CD4-positive, CD25-positive, alpha-beta regulatory T cell (primary cell): ENCODE data around the gene SERPINB1. TPM values are rescaled to one million over a fixed set of nuclear protein-coding genes. Genes with fewer than 3 reads are reported as not detected.

ENCODE experiments used
- ATAC-seq, 2 donors: fragments of 150-1000 bp; cut with Tn5 transposase; one replicate each; pipeline ENCODE4 v1.10.0; 2021; ENCODE audit warnings: low read depth in 2 of 2, moderate number of reproducible peaks in 2 of 2, moderate library complexity in 1 of 2
- DNase-seq, 3 donors: peaks; one replicate each; pipeline versions ENCODE4 v3.0.0 to v3.0.0-alpha.2; 2012 to 2022; ENCODE audit warnings: mixed read lengths in 1 of 3
- H3K27ac ChIP-seq: one replicate; pipeline ENCODE4 v1.7.0; 2013; ENCODE audit warnings: mild to moderate bottlenecking, low read length; ENCODE audit not compliant: insufficient read depth, poor library complexity, severe bottlenecking
- H3K27me3 ChIP-seq: one replicate; pipeline ENCODE4 v1.7.0; 2013; ENCODE audit warnings: low read length; ENCODE audit not compliant: control insufficient read depth, insufficient read depth
- H3K36me3 ChIP-seq: one replicate; pipeline ENCODE4 v1.7.0; 2013; ENCODE audit warnings: mild to moderate bottlenecking, low read length, moderate library complexity; ENCODE audit not compliant: control insufficient read depth, insufficient read depth
- H3K4me1 ChIP-seq: 2 replicates; pipeline ENCODE4 v1.7.0; 2013; ENCODE audit warnings: mild to moderate bottlenecking, low read length; ENCODE audit not compliant: insufficient read depth, control insufficient read depth, poor library complexity, severe bottlenecking
- H3K4me3 ChIP-seq: one replicate; pipeline ENCODE4 v1.7.0; 2013; ENCODE audit warnings: low read depth, mild to moderate bottlenecking, low read length, moderate library complexity
- H3K9me3 ChIP-seq, 2 experiments: 1 replicate in 1 of 2; 2 replicates in 1 of 2; pipeline ENCODE4 v1.7.0; 2013; ENCODE audit warnings: low read length in 2 of 2, mild to moderate bottlenecking in 1 of 2, moderate library complexity in 1 of 2; ENCODE audit not compliant: control insufficient read depth in 2 of 2
- H3K27ac Mint-ChIP-seq, 3 donors: one replicate each; pipeline ENCODE4 v1.8.0; 2020 to 2022; ENCODE audit warnings: mild to moderate bottlenecking in 3 of 3, mixed read lengths in 3 of 3, moderate library complexity in 2 of 3
- H3K27me3 Mint-ChIP-seq: one replicate; pipeline ENCODE4 v1.8.0; 2022; ENCODE audit warnings: mild to moderate bottlenecking, mixed read lengths
- H3K36me3 Mint-ChIP-seq: one replicate; pipeline ENCODE4 v1.8.0; 2020; ENCODE audit warnings: mixed read lengths
- H3K4me1 Mint-ChIP-seq, 4 donors: one replicate each; pipeline ENCODE4 v1.8.0; 2020 to 2022; ENCODE audit warnings: mixed read lengths in 4 of 4, mild to moderate bottlenecking in 1 of 4
- H3K4me3 Mint-ChIP-seq, 4 donors: one replicate each; pipeline ENCODE4 v1.8.0; 2020 to 2022; ENCODE audit warnings: mild to moderate bottlenecking in 4 of 4, mixed read lengths in 4 of 4, moderate library complexity in 3 of 4
- H3K9me3 Mint-ChIP-seq, 7 donors: one replicate each; pipeline ENCODE4 v1.8.0; 2020 to 2022; ENCODE audit warnings: mixed read lengths in 7 of 7, mild to moderate bottlenecking in 3 of 7, moderate library complexity in 2 of 7
- polyA plus RNA-seq, 4 donors: library from polyadenylated mRNA; unstranded; fragments of 300-500 nt; fragmentation: Illumina TruSeq; gene quantifications; one replicate each; pipeline ENCODE4 v1.2.3, GENCODE V29; 2021
- total RNA-seq: library from RNA; stranded (reverse); gene quantifications from one replicate; pipeline ENCODE4 v1.2.3, GENCODE V29; 2022

SERPINB1 gene
- total and polyA plus RNA-seq, 5 donors from 2014 or later = 38.1 to 116 (median 109) TPM

- H3K27ac Mint-ChIP-seq = no peak overlapping the region
- H3K27me3 Mint-ChIP-seq = no peaks in the 10 kb centered on the region
- H3K9me3 ChIP-seq = no peaks in the 10 kb centered on the region
- H3K27me3 ChIP-seq = no peaks in the 10 kb centered on the region
- no peak overlapping the region for H3K4me3 ChIP-seq
- DNase-seq (no peak), ATAC-seq (no peak)
- peaks cover 29% of the 10 kb centered on the region for H3K36me3 Mint-ChIP-seq
- H3K4me1 Mint-ChIP-seq = peaks cover 8 to 40% (median 10%) of the 10 kb centered on the region in 4 donors
- no peaks in the 10 kb centered on the region for H3K9me3 Mint-ChIP-seq
- H3K36me3 ChIP-seq = peaks cover 33% of the 10 kb centered on the region
- no peak overlapping the region for H3K27ac ChIP-seq
- H3K4me3 Mint-ChIP-seq = no peak overlapping the region
- H3K4me1 ChIP-seq = no peaks in the 10 kb centered on the region
Observed at GRCh38 chr6:2830183-2830582, 11.5 kb downstream of the SERPINB1 start.

- Mint-ChIP-seq H3K36me3 (peaks cover 19% of the 10 kb centered on the region), H3K4me3 (no peak overlapping the region), H3K27me3 (no peaks in the 10 kb centered on the region), H3K27ac (no peak overlapping the region), H3K9me3 (no peaks in the 10 kb centered on the region), H3K4me1 (peaks cover 3 to 33% (median 4%) of the 10 kb centered on the region in 4 donors)
- no peak overlapping the region for H3K27ac ChIP-seq
- H3K4me1 ChIP-seq = no peaks in the 10 kb centered on the region
- no peak overlapping the region for H3K4me3 ChIP-seq
- ATAC-seq (no peak), DNase-seq (no peak)
- H3K27me3 ChIP-seq = no peaks in the 10 kb centered on the region
- H3K36me3 ChIP-seq = peaks cover 24% of the 10 kb centered on the region
- no peaks in the 10 kb centered on the region for H3K9me3 ChIP-seq
Observed at GRCh38 chr6:2829253-2829652, 12.4 kb downstream of the SERPINB1 start.

GRCh38 chr6:2828629-2829028 is 13.0 kb downstream of the SERPINB1 start:
- Mint-ChIP-seq H3K36me3 (peaks cover 13% of the 10 kb centered on the region), H3K4me3 (no peak overlapping the region), H3K4me1 (peaks cover 0 to 33% (median 1%) of the 10 kb centered on the region in 4 donors), H3K27ac (no peak overlapping the region), H3K27me3 (no peaks in the 10 kb centered on the region), H3K9me3 (no peaks in the 10 kb centered on the region)
- no peaks in the 10 kb centered on the region for H3K9me3 ChIP-seq
- H3K27ac ChIP-seq = no peak overlapping the region
- no peaks in the 10 kb centered on the region for H3K4me1 ChIP-seq
- no peak for DNase-seq
- no peak overlapping the region for H3K4me3 ChIP-seq
- no peak for ATAC-seq
- H3K36me3 ChIP-seq = peaks cover 18% of the 10 kb centered on the region
- no peaks in the 10 kb centered on the region for H3K27me3 ChIP-seq

- peaks cover 8% of the 10 kb centered on the region for H3K36me3 Mint-ChIP-seq
- no peak overlapping the region for H3K4me3 Mint-ChIP-seq
- H3K9me3 Mint-ChIP-seq = no peaks in the 10 kb centered on the region
- H3K27me3 ChIP-seq = no peaks in the 10 kb centered on the region
- DNase-seq (no peak), ATAC-seq (no peak)
- peaks cover 7% of the 10 kb centered on the region for H3K36me3 ChIP-seq
- H3K27ac Mint-ChIP-seq = no peak overlapping the region
- no peaks in the 10 kb centered on the region for H3K4me1 ChIP-seq
- H3K4me1 Mint-ChIP-seq = peaks cover 0 to 28% (median 4%) of the 10 kb centered on the region in 4 donors
- H3K4me3 ChIP-seq = no peak overlapping the region
- H3K27me3 Mint-ChIP-seq = peaks cover 4% of the 10 kb centered on the region
- H3K9me3 ChIP-seq = no peaks in the 10 kb centered on the region
- no peak overlapping the region for H3K27ac ChIP-seq
Observed at GRCh38 chr6:2827142-2827541, 14.5 kb downstream of the SERPINB1 start.

- no peak overlapping the region for H3K4me3 ChIP-seq
Observed at GRCh38 chr6:2826131-2826530, 15.5 kb downstream of the SERPINB1 start.

GRCh38 chr6:2823104-2823850 is 18.4 kb downstream of the SERPINB1 start:
- no peak overlapping the region for H3K27ac Mint-ChIP-seq
- Histone ChIP-seq H3K36me3 (no peaks in the 10 kb centered on the region), H3K4me3 (no peak overlapping the region), H3K9me3 (no peaks in the 10 kb centered on the region), H3K27me3 (no peaks in the 10 kb centered on the region), H3K27ac (no peak overlapping the region), H3K4me1 (no peaks in the 10 kb centered on the region)
- H3K27me3 Mint-ChIP-seq = peaks cover 11% of the 10 kb centered on the region
- H3K4me3 Mint-ChIP-seq = no peak overlapping the region
- peaks cover 0 to 5% (median 1%) of the 10 kb centered on the region in 4 donors for H3K4me1 Mint-ChIP-seq
- no peaks in the 10 kb centered on the region for H3K9me3 Mint-ChIP-seq
- DNase-seq (no peak), ATAC-seq (no peak)
- H3K36me3 Mint-ChIP-seq = no peaks in the 10 kb centered on the region

More at GRCh38 chr6:2826131-2826530, 15.5 kb downstream of the SERPINB1 start:
- H3K27me3 ChIP-seq = no peaks in the 10 kb centered on the region
- no peak overlapping the region for H3K27ac ChIP-seq
- DNase-seq (no peak), ATAC-seq (no peak)
- Mint-ChIP-seq H3K4me3 (no peak overlapping the region), H3K4me1 (peaks cover 0 to 19% (median 2%) of the 10 kb centered on the region in 4 donors), H3K36me3 (peaks cover 8% of the 10 kb centered on the region), H3K27ac (no peak overlapping the region), H3K27me3 (peaks cover 4% of the 10 kb centered on the region), H3K9me3 (no peaks in the 10 kb centered on the region)
- no peaks in the 10 kb centered on the region for H3K4me1 ChIP-seq
- H3K9me3 ChIP-seq = no peaks in the 10 kb centered on the region
- H3K36me3 ChIP-seq = no peaks in the 10 kb centered on the region

GRCh38 chr6:2821554-2821953 is 20.1 kb downstream of the SERPINB1 start:
- Histone ChIP-seq H3K36me3 (no peaks in the 10 kb centered on the region), H3K9me3 (peaks cover 0 to 4% of the 10 kb centered on the region in 2 experiments), H3K27ac (no peak overlapping the region), H3K4me1 (no peaks in the 10 kb centered on the region), H3K27me3 (no peaks in the 10 kb centered on the region), H3K4me3 (no peak overlapping the region)
- H3K9me3 Mint-ChIP-seq = peaks cover 0 to 9% (median under 1%) of the 10 kb centered on the region in 7 donors
- H3K4me1 Mint-ChIP-seq = peaks cover 0 to 9% (median 4%) of the 10 kb centered on the region in 4 donors
- no peak overlapping the region for H3K27ac Mint-ChIP-seq
- ATAC-seq (no peak), DNase-seq (no peak)
- no peak overlapping the region for H3K4me3 Mint-ChIP-seq
- peaks cover 16% of the 10 kb centered on the region for H3K27me3 Mint-ChIP-seq
- no peaks in the 10 kb centered on the region for H3K36me3 Mint-ChIP-seq

GRCh38 chr6:2820415-2820814 is 21.2 kb downstream of the SERPINB1 start:
- H3K27me3 Mint-ChIP-seq = peaks cover 19% of the 10 kb centered on the region
- H3K4me1 ChIP-seq = no peaks in the 10 kb centered on the region
- no peak overlapping the region for H3K27ac Mint-ChIP-seq
- H3K4me1 Mint-ChIP-seq = peaks cover 0 to 9% (median 4%) of the 10 kb centered on the region in 4 donors
- peaks cover 11 to 13% of the 10 kb centered on the region in 2 experiments for H3K9me3 ChIP-seq
- H3K27ac ChIP-seq = no peak overlapping the region
- H3K9me3 Mint-ChIP-seq = peaks cover 0 to 17% (median 5%) of the 10 kb centered on the region in 7 donors
- no peak overlapping the region for H3K4me3 Mint-ChIP-seq
- DNase-seq (no peak), ATAC-seq (no peak)
- no peaks in the 10 kb centered on the region for H3K36me3 Mint-ChIP-seq
- H3K36me3 ChIP-seq = no peaks in the 10 kb centered on the region
- no peaks in the 10 kb centered on the region for H3K27me3 ChIP-seq
- no peak overlapping the region for H3K4me3 ChIP-seq
